Measurements from ENCODE around the gene CDC6. TPM values are rescaled to one million over a fixed set of nuclear protein-coding genes. Genes with fewer than 3 reads are reported as not detected.

The CDC6 gene
- total RNA-seq, 4 donors from 2014 or later: 0.88 to 11.3 TPM; not detected in 2

- H3K27me3 ChIP-seq: no peaks in the 10 kb centered on the region
- H3K27ac ChIP-seq: peak overlapping the region in 1 of 2 donors; percentile 10
- intact Hi-C loops (cut with DNase I; ENCODE audit: low total_unique reads): loop anchor here (10.0 kb wide), 1 partner anchor 183 kb away; no protein-coding TSS in a partner anchor
- H3K4me3 ChIP-seq: no peak overlapping the region
- H3K4me1 ChIP-seq: peaks cover 37 to 42% of the 10 kb centered on the region in 2 donors
- H3K9me3 ChIP-seq: no peaks in the 10 kb centered on the region
- TF ChIP-seq CTCF (IDR thresholded peaks at IDR 0.05) (no peak), POLR2A (IDR thresholded peaks at IDR 0.05) (no peak)
- DNase-seq: no peak
- no peaks in the 10 kb centered on the region for H3K36me3 ChIP-seq
Observed at GRCh38 chr17:40351359-40352236, 63.9 kb downstream of the CDC6 start.

- Histone ChIP-seq H3K27me3 (no peaks in the 10 kb centered on the region), H3K9me3 (no peaks in the 10 kb centered on the region), H3K27ac (peak overlapping the region in 1 of 2 donors; percentile 10), H3K4me1 (peaks cover 31 to 35% of the 10 kb centered on the region in 2 donors), H3K4me3 (no peak overlapping the region), H3K36me3 (no peaks in the 10 kb centered on the region)
- TF ChIP-seq CTCF (IDR thresholded peaks at IDR 0.05) (no peak), POLR2A (IDR thresholded peaks at IDR 0.05) (no peak)
- intact Hi-C loops (cut with DNase I; ENCODE audit: low total_unique reads): loop anchor here (10.0 kb wide), 1 partner anchor 182 kb away; no protein-coding TSS in a partner anchor
- no peak for DNase-seq
Observed at GRCh38 chr17:40352237-40352778, 64.6 kb downstream of the CDC6 start.

GRCh38 chr17:40352779-40353394 lies 65.2 kb downstream of the CDC6 start:
- Histone ChIP-seq H3K27ac (no peak overlapping the region), H3K4me3 (no peak overlapping the region), H3K4me1 (peaks cover 25 to 29% of the 10 kb centered on the region in 2 donors), H3K9me3 (no peaks in the 10 kb centered on the region), H3K27me3 (no peaks in the 10 kb centered on the region), H3K36me3 (no peaks in the 10 kb centered on the region)
- DNase-seq: no peak
- TF ChIP-seq POLR2A (IDR thresholded peaks at IDR 0.05) (no peak), CTCF (IDR thresholded peaks at IDR 0.05) (no peak)
- intact Hi-C loops (cut with DNase I; ENCODE audit: low total_unique reads): loop anchor here (10.0 kb wide), 1 partner anchor 182 kb away; no protein-coding TSS in a partner anchor

Other genes starting within 250 kb of the CDC6 start
- gene MED24, start 233.5 kb upstream of the CDC6 start, total RNA-seq: 100 to 1,000 TPM in 1 of 4 donors, 10 to 100 TPM in 3; 17.6 to 111 (median 44.7) TPM
- 100 to 1,000 TPM in 1 of 4 donors, 10 to 100 TPM in 3; 19.7 to 124 (median 63.1) TPM for gene THRA, start 224.9 kb upstream of the CDC6 start, total RNA-seq
- gene NR1D1, start 187.3 kb upstream of the CDC6 start, total RNA-seq: 10 to 100 TPM in 1 of 4 donors, 1 to 10 TPM in 3; 2.0 to 92.1 (median 4.7) TPM
- 100 to 1,000 TPM in 1 of 4 donors, 10 to 100 TPM in 3; 51.0 to 151 (median 77.6) TPM for gene MSL1, start 165.9 kb upstream of the CDC6 start, total RNA-seq
- gene CASC3, start 147.3 kb upstream of the CDC6 start, total RNA-seq: 100 to 1,000 TPM in 2 of 4 donors, 10 to 100 TPM in 2; 33.2 to 166 (median 91.3) TPM
- gene RAPGEFL1, start 110.4 kb upstream of the CDC6 start, total RNA-seq: 10 to 100 TPM in 1 of 4 donors, 1 to 10 TPM in 1, under 1 TPM in 2; 0.29 to 21.5 (median 2.0) TPM
- gene WIPF2, start 68.6 kb upstream of the CDC6 start, total RNA-seq: 10 to 100 TPM in 2 of 4 donors, 1 to 10 TPM in 2; 4.9 to 34.3 (median 8.6) TPM
- gene RARA, start 21.3 kb downstream of the CDC6 start, total RNA-seq: 10 to 100 TPM; 18.9 to 80.5 (median 46.3) TPM
- 1 to 10 TPM in 1 of 4 donors, under 1 TPM in 1, not detected in 2; 0.83 to 3.8 TPM for gene GJD3, start 76.9 kb downstream of the CDC6 start, total RNA-seq
- 100 to 1,000 TPM in 1 of 4 donors, 1 to 10 TPM in 1, under 1 TPM in 1, not detected in 1; 0.26 to 145 (median 1.9) TPM for gene TOP2A, start 130.0 kb downstream of the CDC6 start, total RNA-seq
- 1,000 to 10,000 TPM in 1 of 4 donors, 100 to 1,000 TPM in 3; 331 to 1,351 (median 418) TPM for gene IGFBP4, start 155.6 kb downstream of the CDC6 start, total RNA-seq
- 1 to 10 TPM in 1 of 4 donors, under 1 TPM in 2, not detected in 1; 0.09 to 2.6 (median 0.28) TPM for gene TNS4, start 213.7 kb downstream of the CDC6 start, total RNA-seq